Measurements from ENCODE around the gene CHAT. TPM values are rescaled to one million over a fixed set of nuclear protein-coding genes. Genes with fewer than 3 reads are reported as not detected.

CHAT gene
- polyA plus RNA-seq, 1 donor (not counting 4 experiments of a cell fraction or from before 2014, with no cell fraction given) = not detected

GRCh38 chr10:49698679-49699078, 84.8 kb downstream of the CHAT start:
- Histone ChIP-seq H3K4me3 (ENCODE audit: control insufficient read depth in 2 of 3, extremely low read depth in 1 of 3, insufficient read depth in 2 of 3, low read depth in 1 of 3, low read length in 3 of 3) (no peak overlapping the region), H3K4me1 (ENCODE audit: control insufficient read depth, extremely low read depth, insufficient read depth, low read length) (no peaks in the 10 kb centered on the region), H3K27ac (ENCODE audit: control insufficient read depth, insufficient read depth, low read length) (no peak overlapping the region), H3K36me3 (ENCODE audit: control insufficient read depth in 2 of 2, extremely low read depth in 1 of 2, insufficient read depth in 2 of 2, low read length in 2 of 2) (no peaks in the 10 kb centered on the region), H3K4me2 (ENCODE audit: control insufficient read depth, extremely low read depth, insufficient read depth, low read depth, low read length) (no peak overlapping the region), H3K79me2 (ENCODE audit: control insufficient read depth, insufficient read depth, low read length) (no peaks in the 10 kb centered on the region), H3K9me3 (ENCODE audit: control insufficient read depth, low read depth, low read length) (no peaks in the 10 kb centered on the region), H4K20me1 (ENCODE audit: control insufficient read depth, extremely low read depth, insufficient read depth, low read length) (no peaks in the 10 kb centered on the region), H3K27me3 (ENCODE audit: control insufficient read depth, extremely low read depth, insufficient read depth, low read length) (peaks cover 25% of the 10 kb centered on the region), H3K9me1 (ENCODE audit: control insufficient read depth, extremely low read depth, insufficient read depth, low read length) (no peaks in the 10 kb centered on the region), H2AFZ (ENCODE audit: control insufficient read depth, low read length) (no peak overlapping the region), H3K9ac (ENCODE audit: control insufficient read depth, extremely low read depth, insufficient read depth, low read length) (no peak overlapping the region)
- TF ChIP-seq CTCF (optimal IDR thresholded peaks at IDR 0.05 in 1 of 3, IDR thresholded peaks at IDR 0.05 in 1 of 3, conservative IDR thresholded peaks at IDR 0.05 in 1 of 3; ENCODE audit: extremely low read depth in 1 of 3, insufficient read depth in 2 of 3, low read length in 3 of 3) (no peak), EZH2 (IDR thresholded peaks at IDR 0.05; ENCODE audit: low read length) (no peak)
- DNase-seq (ENCODE audit: low read depth, low spot score) = no peak
- FAIRE-seq = no peak
- dilution Hi-C loops (cut with MboI; ENCODE audit: extremely low pct_ligation_motif_present, low sequenced_read_pairs) = no loop called here

GRCh38 chr10:49700211-49700610, 86.4 kb downstream of the CHAT start:
- no peak overlapping the region for H2AFZ ChIP-seq (ENCODE audit: control insufficient read depth, low read length)
- no peak overlapping the region for H3K4me2 ChIP-seq (ENCODE audit: control insufficient read depth, extremely low read depth, insufficient read depth, low read depth, low read length)
- DNase-seq (ENCODE audit: low read depth, low spot score) = no peak
- dilution Hi-C loops (cut with MboI; ENCODE audit: extremely low pct_ligation_motif_present, low sequenced_read_pairs) = no loop called here
- no peak for FAIRE-seq
- no peak overlapping the region for H3K27ac ChIP-seq (ENCODE audit: control insufficient read depth, insufficient read depth, low read length)
- no peaks in the 10 kb centered on the region for H3K9me1 ChIP-seq (ENCODE audit: control insufficient read depth, extremely low read depth, insufficient read depth, low read length)
- no peak overlapping the region for H3K4me3 ChIP-seq (ENCODE audit: control insufficient read depth in 2 of 3, extremely low read depth in 1 of 3, insufficient read depth in 2 of 3, low read depth in 1 of 3, low read length in 3 of 3)
- TF ChIP-seq EZH2 (IDR thresholded peaks at IDR 0.05; ENCODE audit: low read length) (no peak), CTCF (optimal IDR thresholded peaks at IDR 0.05 in 1 of 3, IDR thresholded peaks at IDR 0.05 in 1 of 3, conservative IDR thresholded peaks at IDR 0.05 in 1 of 3; ENCODE audit: extremely low read depth in 1 of 3, insufficient read depth in 2 of 3, low read length in 3 of 3) (no peak)
- H3K4me1 ChIP-seq (ENCODE audit: control insufficient read depth, extremely low read depth, insufficient read depth, low read length) = no peaks in the 10 kb centered on the region
- H3K27me3 ChIP-seq (ENCODE audit: control insufficient read depth, extremely low read depth, insufficient read depth, low read length) = peaks cover 25% of the 10 kb centered on the region
- no peaks in the 10 kb centered on the region for H3K36me3 ChIP-seq (ENCODE audit: control insufficient read depth in 2 of 2, extremely low read depth in 1 of 2, insufficient read depth in 2 of 2, low read length in 2 of 2)
- no peaks in the 10 kb centered on the region for H4K20me1 ChIP-seq (ENCODE audit: control insufficient read depth, extremely low read depth, insufficient read depth, low read length)
- no peaks in the 10 kb centered on the region for H3K79me2 ChIP-seq (ENCODE audit: control insufficient read depth, insufficient read depth, low read length)
- no peak overlapping the region for H3K9ac ChIP-seq (ENCODE audit: control insufficient read depth, extremely low read depth, insufficient read depth, low read length)
- H3K9me3 ChIP-seq (ENCODE audit: control insufficient read depth, low read depth, low read length) = no peaks in the 10 kb centered on the region
